ENCODE measurements around the gene KCNMA1.

KCNMA1 gene

DNA sequence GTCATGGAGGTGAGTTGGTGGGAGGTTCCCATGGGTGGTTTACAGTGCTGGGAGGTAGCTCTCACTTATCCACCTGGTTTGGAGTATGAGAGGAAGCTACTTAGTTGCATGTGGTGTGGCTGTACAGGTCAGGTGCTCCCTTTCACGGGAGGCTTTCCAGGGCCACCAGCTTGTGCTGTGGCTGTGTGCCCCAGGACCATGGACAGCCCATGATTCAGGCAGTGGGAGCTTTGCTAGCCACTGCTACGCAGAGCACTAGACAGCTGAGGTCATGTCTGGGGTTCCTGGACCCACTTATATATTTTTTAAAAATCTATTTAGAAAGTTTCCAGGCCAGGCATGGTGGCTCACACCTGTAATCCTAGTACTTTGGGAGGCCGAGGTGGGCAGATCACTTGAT lies 42.5 kb upstream of the KCNMA1 start:
- H2BK12ac ChIP-seq (ENCODE audit: low read length): no peak overlapping the region
- no peak overlapping the region for H2AFZ ChIP-seq (ENCODE audit: low read length)
- no peak overlapping the region for H4K91ac ChIP-seq (ENCODE audit: low read depth, low read length, poor library complexity)
- H4K8ac ChIP-seq (ENCODE audit: low read depth, low read length): no peak overlapping the region
- no peak overlapping the region for H3K14ac ChIP-seq (ENCODE audit: low read length)
- H3K9me3 ChIP-seq (replicated peaks in 1 of 2; ENCODE audit: control insufficient read depth in 2 of 2, insufficient read depth in 1 of 2, low read depth in 1 of 2, low read length in 2 of 2): peaks cover 0 to 2% of the 10 kb centered on the region in 2 donors
- H3K79me1 ChIP-seq (ENCODE audit: low read depth, low read length): no peaks in the 10 kb centered on the region
- no peak overlapping the region for H2BK15ac ChIP-seq (ENCODE audit: low read length)
- no peak overlapping the region for H2BK5ac ChIP-seq (ENCODE audit: low read length)
- WGBS, 2 donors (ENCODE audit: extremely low coverage in 2 of 2, insufficient read length in 2 of 2, insufficient replicate concordance in 1 of 2): no CpG with 5 or more reads among the region's 3 CpGs
- H3K4me2 ChIP-seq (ENCODE audit: insufficient read depth, low read length, poor library complexity, severe bottlenecking): no peak overlapping the region
- peaks cover 0 to 5% (median 0%) of the 10 kb centered on the region in 3 experiments for H3K27me3 ChIP-seq (ENCODE audit: control insufficient read depth in 3 of 3, insufficient read depth in 3 of 3, low read depth in 1 of 3, low read length in 3 of 3)
- no peak overlapping the region for H3K9ac ChIP-seq (ENCODE audit: low read depth, low read length, poor library complexity)
- no peak overlapping the region for H3K4me3 ChIP-seq (ENCODE audit: low read length in 2 of 2)
- no peak overlapping the region for H2AK5ac ChIP-seq (ENCODE audit: low read depth, low read length)
- H2BK120ac ChIP-seq (ENCODE audit: low read depth, low read length): no peak overlapping the region
- no peak overlapping the region for H3K27ac ChIP-seq (replicated peaks; ENCODE audit: low read length)
- no peak overlapping the region for H3K4ac ChIP-seq (ENCODE audit: low read length)
- no peak overlapping the region for H3K23ac ChIP-seq (ENCODE audit: low read depth, low read length, poor library complexity)
- no peaks in the 10 kb centered on the region for H3K36me3 ChIP-seq (replicated peaks in 1 of 2; ENCODE audit: control insufficient read depth in 2 of 2, insufficient read depth in 2 of 2, low read length in 2 of 2)
- peak overlapping the region; percentile 9 for H3K18ac ChIP-seq (ENCODE audit: low read length)
- H3K4me1 ChIP-seq (ENCODE audit: control insufficient read depth in 2 of 2, insufficient read depth in 1 of 2, low read depth in 1 of 2, low read length in 2 of 2): peaks cover 2 to 5% of the 10 kb centered on the region in 2 donors
- no peak for DNase-seq (ENCODE audit: low spot score)

DNA sequence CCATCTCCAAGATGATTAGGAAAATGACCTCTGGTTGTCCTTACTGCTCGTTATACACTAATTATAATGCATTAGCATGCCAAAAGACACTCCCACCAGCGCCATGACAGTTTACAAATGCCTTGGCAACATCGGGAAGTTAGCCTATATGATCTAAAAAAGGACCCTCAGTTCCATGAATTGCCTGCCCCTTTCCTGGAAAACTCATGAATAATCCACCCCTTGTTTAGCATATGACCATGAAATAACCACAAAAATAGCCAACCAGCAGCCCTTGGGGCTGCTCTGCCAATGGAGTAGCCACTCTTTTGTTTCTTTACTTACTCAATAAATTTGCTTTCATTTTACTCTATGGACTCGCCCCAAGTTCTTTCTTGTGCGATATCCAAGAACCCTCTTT lies 41.6 kb upstream of the KCNMA1 start:
- WGBS, 2 donors (ENCODE audit: extremely low coverage in 2 of 2, insufficient read length in 2 of 2, insufficient replicate concordance in 1 of 2): no CpG with 5 or more reads among the region's 5 CpGs
- Histone ChIP-seq H2BK5ac (ENCODE audit: low read length) (no peak overlapping the region), H2BK120ac (ENCODE audit: low read depth, low read length) (no peak overlapping the region), H3K4me1 (ENCODE audit: control insufficient read depth in 2 of 2, insufficient read depth in 1 of 2, low read depth in 1 of 2, low read length in 2 of 2) (peaks cover 2 to 5% of the 10 kb centered on the region in 2 donors), H3K79me1 (ENCODE audit: low read depth, low read length) (no peaks in the 10 kb centered on the region), H3K9ac (ENCODE audit: low read depth, low read length, poor library complexity) (no peak overlapping the region), H3K4ac (ENCODE audit: low read length) (no peak overlapping the region), H3K23ac (ENCODE audit: low read depth, low read length, poor library complexity) (no peak overlapping the region), H3K27ac (replicated peaks; ENCODE audit: low read length) (no peak overlapping the region), H2AFZ (ENCODE audit: low read length) (no peak overlapping the region), H2AK5ac (ENCODE audit: low read depth, low read length) (no peak overlapping the region), H3K4me3 (ENCODE audit: low read length in 2 of 2) (no peak overlapping the region), H2BK15ac (ENCODE audit: low read length) (no peak overlapping the region), H3K14ac (ENCODE audit: low read length) (no peak overlapping the region), H4K91ac (ENCODE audit: low read depth, low read length, poor library complexity) (no peak overlapping the region), H3K18ac (ENCODE audit: low read length) (no peak overlapping the region), H3K9me3 (replicated peaks in 1 of 2; ENCODE audit: control insufficient read depth in 2 of 2, insufficient read depth in 1 of 2, low read depth in 1 of 2, low read length in 2 of 2) (peaks cover 0 to 2% of the 10 kb centered on the region in 2 donors), H3K36me3 (replicated peaks in 1 of 2; ENCODE audit: control insufficient read depth in 2 of 2, insufficient read depth in 2 of 2, low read length in 2 of 2) (no peaks in the 10 kb centered on the region), H3K4me2 (ENCODE audit: insufficient read depth, low read length, poor library complexity, severe bottlenecking) (no peak overlapping the region), H2BK12ac (ENCODE audit: low read length) (no peak overlapping the region), H4K8ac (ENCODE audit: low read depth, low read length) (no peak overlapping the region), H3K27me3 (ENCODE audit: control insufficient read depth in 3 of 3, insufficient read depth in 3 of 3, low read depth in 1 of 3, low read length in 3 of 3) (peaks cover 0 to 3% (median 0%) of the 10 kb centered on the region in 3 experiments)
- DNase-seq (ENCODE audit: low spot score): no peak

DNA sequence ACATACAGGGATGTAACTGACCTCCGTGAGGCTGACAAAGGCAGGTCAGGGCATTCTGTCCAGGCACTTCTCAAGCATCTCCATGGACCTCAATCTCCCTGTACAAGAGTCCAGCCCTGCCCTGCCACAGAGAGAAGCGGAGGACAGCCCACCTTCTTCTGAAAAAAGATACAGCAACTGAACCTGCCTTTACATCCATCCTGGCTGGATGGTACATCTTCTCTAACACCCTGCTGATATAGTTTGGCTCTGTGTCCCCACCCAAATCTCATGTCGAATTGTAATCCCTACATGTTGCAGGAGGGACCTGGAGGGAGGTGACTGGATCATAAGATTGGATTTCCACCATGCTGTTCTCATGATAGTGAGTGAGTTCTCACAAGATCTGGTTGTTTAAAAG lies 40.5 kb upstream of the KCNMA1 start:
- Histone ChIP-seq H3K18ac (ENCODE audit: low read length) (no peak overlapping the region), H2BK15ac (ENCODE audit: low read length) (no peak overlapping the region), H2AFZ (ENCODE audit: low read length) (no peak overlapping the region), H3K4me2 (ENCODE audit: insufficient read depth, low read length, poor library complexity, severe bottlenecking) (no peak overlapping the region), H3K4ac (ENCODE audit: low read length) (no peak overlapping the region), H3K79me1 (ENCODE audit: low read depth, low read length) (no peaks in the 10 kb centered on the region), H3K14ac (ENCODE audit: low read length) (no peak overlapping the region), H2BK12ac (ENCODE audit: low read length) (no peak overlapping the region), H3K9me3 (replicated peaks in 1 of 2; ENCODE audit: control insufficient read depth in 2 of 2, insufficient read depth in 1 of 2, low read depth in 1 of 2, low read length in 2 of 2) (no peaks in the 10 kb centered on the region), H2BK5ac (ENCODE audit: low read length) (no peak overlapping the region), H2BK120ac (ENCODE audit: low read depth, low read length) (no peak overlapping the region), H3K36me3 (replicated peaks in 1 of 2; ENCODE audit: control insufficient read depth in 2 of 2, insufficient read depth in 2 of 2, low read length in 2 of 2) (no peaks in the 10 kb centered on the region), H2AK5ac (ENCODE audit: low read depth, low read length) (no peak overlapping the region), H4K8ac (ENCODE audit: low read depth, low read length) (no peak overlapping the region), H3K4me1 (ENCODE audit: control insufficient read depth in 2 of 2, insufficient read depth in 1 of 2, low read depth in 1 of 2, low read length in 2 of 2) (peaks cover 2 to 5% of the 10 kb centered on the region in 2 donors), H3K9ac (ENCODE audit: low read depth, low read length, poor library complexity) (no peak overlapping the region), H3K27me3 (ENCODE audit: control insufficient read depth in 3 of 3, insufficient read depth in 3 of 3, low read depth in 1 of 3, low read length in 3 of 3) (peaks cover 0 to 3% (median 0%) of the 10 kb centered on the region in 3 experiments), H3K23ac (ENCODE audit: low read depth, low read length, poor library complexity) (no peak overlapping the region), H3K4me3 (ENCODE audit: low read length in 2 of 2) (no peak overlapping the region), H3K27ac (replicated peaks; ENCODE audit: low read length) (no peak overlapping the region), H4K91ac (ENCODE audit: low read depth, low read length, poor library complexity) (no peak overlapping the region)
- no peak for DNase-seq (ENCODE audit: low spot score)
- WGBS, 2 donors (ENCODE audit: extremely low coverage in 2 of 2, insufficient read length in 2 of 2, insufficient replicate concordance in 1 of 2): no CpG with 5 or more reads among the region's 3 CpGs

DNA sequence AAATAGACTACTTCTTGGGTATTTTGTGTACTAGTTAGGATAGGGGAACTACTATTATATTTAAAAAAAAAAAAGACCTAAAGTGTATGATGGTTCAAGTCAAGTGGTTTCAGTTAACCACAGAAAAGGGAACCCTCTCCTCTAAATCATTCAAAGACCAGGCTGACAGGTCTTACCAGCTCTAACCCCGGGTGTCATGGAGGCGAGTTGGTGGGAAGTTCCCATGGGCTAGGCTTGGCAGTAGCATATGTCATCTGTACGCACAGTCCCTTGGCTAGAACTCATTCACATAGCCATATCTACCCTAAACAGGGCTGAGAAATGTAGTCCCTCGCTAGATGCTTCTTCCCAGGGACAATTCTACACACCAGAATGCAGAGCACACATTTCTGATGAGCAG lies 37.7 kb upstream of the KCNMA1 start:
- Histone ChIP-seq H3K4me1 (ENCODE audit: control insufficient read depth in 2 of 2, insufficient read depth in 1 of 2, low read depth in 1 of 2, low read length in 2 of 2) (no peaks in the 10 kb centered on the region), H3K23ac (ENCODE audit: low read depth, low read length, poor library complexity) (no peak overlapping the region), H3K9ac (ENCODE audit: low read depth, low read length, poor library complexity) (no peak overlapping the region), H3K36me3 (replicated peaks in 1 of 2; ENCODE audit: control insufficient read depth in 2 of 2, insufficient read depth in 2 of 2, low read length in 2 of 2) (no peaks in the 10 kb centered on the region), H3K9me3 (replicated peaks in 1 of 2; ENCODE audit: control insufficient read depth in 2 of 2, insufficient read depth in 1 of 2, low read depth in 1 of 2, low read length in 2 of 2) (no peaks in the 10 kb centered on the region), H2BK15ac (ENCODE audit: low read length) (no peak overlapping the region), H3K79me1 (ENCODE audit: low read depth, low read length) (no peaks in the 10 kb centered on the region), H2BK12ac (ENCODE audit: low read length) (no peak overlapping the region), H2AK5ac (ENCODE audit: low read depth, low read length) (no peak overlapping the region), H3K4ac (ENCODE audit: low read length) (no peak overlapping the region), H3K4me2 (ENCODE audit: insufficient read depth, low read length, poor library complexity, severe bottlenecking) (no peak overlapping the region), H3K18ac (ENCODE audit: low read length) (no peak overlapping the region), H3K14ac (ENCODE audit: low read length) (no peak overlapping the region), H3K27me3 (ENCODE audit: control insufficient read depth in 3 of 3, insufficient read depth in 3 of 3, low read depth in 1 of 3, low read length in 3 of 3) (peaks cover 0 to 9% (median 0%) of the 10 kb centered on the region in 3 experiments), H2BK120ac (ENCODE audit: low read depth, low read length) (no peak overlapping the region), H2AFZ (ENCODE audit: low read length) (no peak overlapping the region), H2BK5ac (ENCODE audit: low read length) (no peak overlapping the region), H4K91ac (ENCODE audit: low read depth, low read length, poor library complexity) (no peak overlapping the region), H3K4me3 (ENCODE audit: low read length in 2 of 2) (no peak overlapping the region), H3K27ac (replicated peaks; ENCODE audit: low read length) (no peak overlapping the region), H4K8ac (ENCODE audit: low read depth, low read length) (no peak overlapping the region)
- no peak for DNase-seq (ENCODE audit: low spot score)
- WGBS, 2 donors (ENCODE audit: extremely low coverage in 2 of 2, insufficient read length in 2 of 2, insufficient replicate concordance in 1 of 2): no CpG with 5 or more reads among the region's 4 CpGs

Data from neuronal stem cell (in vitro differentiated cells).